ENCODE results near the gene EFEMP1. TPM values are rescaled to one million over a fixed set of nuclear protein-coding genes. Genes with fewer than 3 reads are reported as not detected.

The EFEMP1 gene
- total RNA-seq, 1 experiment from 2014 or later, result 0.34 TPM

DNA sequence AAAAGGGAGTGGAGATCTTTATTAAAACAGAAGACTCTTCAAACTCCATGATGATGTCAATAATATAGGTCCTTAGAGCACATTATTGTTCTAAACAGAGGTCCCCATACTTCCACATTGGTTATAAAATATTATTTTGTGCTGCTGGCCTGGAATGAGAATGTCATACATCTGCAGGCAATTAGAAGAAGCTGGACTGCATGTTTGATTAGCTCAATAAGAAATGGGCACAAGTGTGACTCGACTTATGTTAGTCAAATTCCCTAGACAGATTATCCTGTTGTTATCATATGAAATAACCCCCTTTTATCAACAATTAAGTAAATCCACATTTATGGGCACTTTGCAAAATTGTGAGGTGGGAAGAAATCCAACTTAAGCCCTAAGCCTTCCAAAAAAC lies 8.8 kb downstream of the EFEMP1 start:
- Histone ChIP-seq H3K4me2 (ENCODE audit: low read length) (no peak overlapping the region), H4K20me1 (ENCODE audit: insufficient read depth) (no peaks in the 10 kb centered on the region), H3K9me3 (ENCODE audit: control insufficient read depth in 1 of 2, insufficient read depth in 1 of 2, low read depth in 1 of 2, low read length in 2 of 2) (no peaks in the 10 kb centered on the region), H3K27ac (ENCODE audit: low read depth, low read length) (no peak overlapping the region), H2AFZ (ENCODE audit: low read depth, low read length, poor library complexity, severe bottlenecking) (no peak overlapping the region), H3K9me2 (ENCODE audit: insufficient read depth) (no peaks in the 10 kb centered on the region), H3K27me3 (ENCODE audit: insufficient read depth, low read length) (no peaks in the 10 kb centered on the region), H3K4me3 (replicated peaks in 1 of 2; ENCODE audit: low read depth in 1 of 2, low read length in 2 of 2) (no peak overlapping the region), H3K36me3 (ENCODE audit: control insufficient read depth in 1 of 2, insufficient read depth in 2 of 2, low read length in 2 of 2) (no peaks in the 10 kb centered on the region), H3K4me1 (ENCODE audit: control insufficient read depth in 1 of 2, insufficient read depth in 2 of 2, low read length in 2 of 2) (no peaks in the 10 kb centered on the region), H3K9ac (ENCODE audit: low read length) (no peak overlapping the region), H3K79me2 (ENCODE audit: insufficient read depth, low read length) (no peaks in the 10 kb centered on the region)
- ChIA-PET POLR2A (no interaction called here), CTCF (no interaction called here), RAD21 (ENCODE audit: low non-redundant PET in 1 of 2, low total read pairs in 2 of 2, uncharacterized antibody in 2 of 2, unreplicated experiment in 2 of 2) (no interaction called here)
- TF ChIP-seq, protein P1, sequence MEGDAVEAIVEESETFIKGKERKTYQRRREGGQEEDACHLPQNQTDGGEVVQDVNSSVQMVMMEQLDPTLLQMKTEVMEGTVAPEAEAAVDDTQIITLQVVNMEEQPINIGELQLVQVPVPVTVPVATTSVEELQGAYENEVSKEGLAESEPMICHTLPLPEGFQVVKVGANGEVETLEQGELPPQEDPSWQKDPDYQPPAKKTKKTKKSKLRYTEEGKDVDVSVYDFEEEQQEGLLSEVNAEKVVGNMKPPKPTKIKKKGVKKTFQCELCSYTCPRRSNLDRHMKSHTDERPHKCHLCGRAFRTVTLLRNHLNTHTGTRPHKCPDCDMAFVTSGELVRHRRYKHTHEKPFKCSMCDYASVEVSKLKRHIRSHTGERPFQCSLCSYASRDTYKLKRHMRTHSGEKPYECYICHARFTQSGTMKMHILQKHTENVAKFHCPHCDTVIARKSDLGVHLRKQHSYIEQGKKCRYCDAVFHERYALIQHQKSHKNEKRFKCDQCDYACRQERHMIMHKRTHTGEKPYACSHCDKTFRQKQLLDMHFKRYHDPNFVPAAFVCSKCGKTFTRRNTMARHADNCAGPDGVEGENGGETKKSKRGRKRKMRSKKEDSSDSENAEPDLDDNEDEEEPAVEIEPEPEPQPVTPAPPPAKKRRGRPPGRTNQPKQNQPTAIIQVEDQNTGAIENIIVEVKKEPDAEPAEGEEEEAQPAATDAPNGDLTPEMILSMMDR (IDR thresholded peaks at IDR 0.05 in 2 of 3, conservative IDR thresholded peaks at IDR 0.05 in 1 of 3; ENCODE audit: borderline replicate concordance in 1 of 3, insufficient read depth in 1 of 3, low read depth in 2 of 3, low read length in 2 of 3), result no peak
- TF ChIP-seq SP1 (IDR thresholded peaks at IDR 0.05; ENCODE audit: low read depth) (no peak), ELF1 (IDR thresholded peaks at IDR 0.05; ENCODE audit: borderline replicate concordance, low read depth) (no peak), YY1 (IDR thresholded peaks at IDR 0.05; ENCODE audit: extremely low read depth, insufficient replicate concordance, low read depth, low read length) (no peak), SIN3A (IDR thresholded peaks at IDR 0.05; ENCODE audit: low read depth) (no peak)
- no peak for DNase-seq (ENCODE audit: low read depth, low spot score)
- no TSS peak for BruUV-seq (replicated peaks)
- no peak for ATAC-seq
- intact Hi-C loops (cut with micrococcal nuclease), result no loop called here

DNA sequence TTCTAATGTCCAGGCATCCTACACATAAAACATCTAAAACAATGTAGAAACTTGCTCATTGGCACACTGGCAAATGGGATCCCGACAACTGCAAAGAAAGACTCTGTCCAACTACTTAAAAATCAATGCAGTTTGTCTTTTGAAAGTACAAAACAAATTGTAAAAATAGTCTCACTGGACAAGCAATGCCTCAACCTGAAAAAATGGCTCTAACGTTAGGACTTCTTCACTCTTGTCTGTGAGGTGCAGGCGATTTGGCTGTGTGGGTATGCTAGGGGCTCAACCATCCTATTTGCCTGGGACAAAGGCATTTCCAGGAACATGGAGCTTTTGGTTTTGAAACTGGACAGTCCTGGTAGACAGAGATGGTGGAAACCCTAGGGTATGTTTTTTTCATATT lies 10.7 kb downstream of the EFEMP1 start:
- intact Hi-C loops (cut with micrococcal nuclease), result no loop called here
- Histone ChIP-seq H3K4me2 (ENCODE audit: low read length) (no peak overlapping the region), H3K9me3 (ENCODE audit: control insufficient read depth in 1 of 2, insufficient read depth in 1 of 2, low read depth in 1 of 2, low read length in 2 of 2) (no peaks in the 10 kb centered on the region), H3K4me3 (replicated peaks in 1 of 2; ENCODE audit: low read depth in 1 of 2, low read length in 2 of 2) (no peak overlapping the region), H3K9me2 (ENCODE audit: insufficient read depth) (no peaks in the 10 kb centered on the region), H3K4me1 (ENCODE audit: control insufficient read depth in 1 of 2, insufficient read depth in 2 of 2, low read length in 2 of 2) (no peaks in the 10 kb centered on the region), H3K36me3 (ENCODE audit: control insufficient read depth in 1 of 2, insufficient read depth in 2 of 2, low read length in 2 of 2) (no peaks in the 10 kb centered on the region), H3K27ac (ENCODE audit: low read depth, low read length) (no peak overlapping the region), H3K9ac (ENCODE audit: low read length) (no peak overlapping the region), H3K27me3 (ENCODE audit: insufficient read depth, low read length) (no peaks in the 10 kb centered on the region), H2AFZ (ENCODE audit: low read depth, low read length, poor library complexity, severe bottlenecking) (no peak overlapping the region), H4K20me1 (ENCODE audit: insufficient read depth) (no peaks in the 10 kb centered on the region), H3K79me2 (ENCODE audit: insufficient read depth, low read length) (no peaks in the 10 kb centered on the region)
- no peak for DNase-seq (ENCODE audit: low read depth, low spot score)
- no peak for TF ChIP-seq RAD21 (IDR thresholded peaks at IDR 0.05; ENCODE audit: low read depth)
- TF ChIP-seq EGR1 (IDR thresholded peaks at IDR 0.05; ENCODE audit: low read depth), result no peak
- no peak for TF ChIP-seq JUND (IDR thresholded peaks at IDR 0.05)
- no peak for TF ChIP-seq CBX3 (IDR thresholded peaks at IDR 0.05; ENCODE audit: low read depth)
- no peak for TF ChIP-seq CEBPB (IDR thresholded peaks at IDR 0.05; ENCODE audit: low read depth)
- TF ChIP-seq, protein P2, sequence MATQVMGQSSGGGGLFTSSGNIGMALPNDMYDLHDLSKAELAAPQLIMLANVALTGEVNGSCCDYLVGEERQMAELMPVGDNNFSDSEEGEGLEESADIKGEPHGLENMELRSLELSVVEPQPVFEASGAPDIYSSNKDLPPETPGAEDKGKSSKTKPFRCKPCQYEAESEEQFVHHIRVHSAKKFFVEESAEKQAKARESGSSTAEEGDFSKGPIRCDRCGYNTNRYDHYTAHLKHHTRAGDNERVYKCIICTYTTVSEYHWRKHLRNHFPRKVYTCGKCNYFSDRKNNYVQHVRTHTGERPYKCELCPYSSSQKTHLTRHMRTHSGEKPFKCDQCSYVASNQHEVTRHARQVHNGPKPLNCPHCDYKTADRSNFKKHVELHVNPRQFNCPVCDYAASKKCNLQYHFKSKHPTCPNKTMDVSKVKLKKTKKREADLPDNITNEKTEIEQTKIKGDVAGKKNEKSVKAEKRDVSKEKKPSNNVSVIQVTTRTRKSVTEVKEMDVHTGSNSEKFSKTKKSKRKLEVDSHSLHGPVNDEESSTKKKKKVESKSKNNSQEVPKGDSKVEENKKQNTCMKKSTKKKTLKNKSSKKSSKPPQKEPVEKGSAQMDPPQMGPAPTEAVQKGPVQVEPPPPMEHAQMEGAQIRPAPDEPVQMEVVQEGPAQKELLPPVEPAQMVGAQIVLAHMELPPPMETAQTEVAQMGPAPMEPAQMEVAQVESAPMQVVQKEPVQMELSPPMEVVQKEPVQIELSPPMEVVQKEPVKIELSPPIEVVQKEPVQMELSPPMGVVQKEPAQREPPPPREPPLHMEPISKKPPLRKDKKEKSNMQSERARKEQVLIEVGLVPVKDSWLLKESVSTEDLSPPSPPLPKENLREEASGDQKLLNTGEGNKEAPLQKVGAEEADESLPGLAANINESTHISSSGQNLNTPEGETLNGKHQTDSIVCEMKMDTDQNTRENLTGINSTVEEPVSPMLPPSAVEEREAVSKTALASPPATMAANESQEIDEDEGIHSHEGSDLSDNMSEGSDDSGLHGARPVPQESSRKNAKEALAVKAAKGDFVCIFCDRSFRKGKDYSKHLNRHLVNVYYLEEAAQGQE (IDR thresholded peaks at IDR 0.05; ENCODE audit: low read depth), result no peak
- TF ChIP-seq SP1 (IDR thresholded peaks at IDR 0.05; ENCODE audit: low read depth), result no peak
- TF ChIP-seq, protein P3, sequence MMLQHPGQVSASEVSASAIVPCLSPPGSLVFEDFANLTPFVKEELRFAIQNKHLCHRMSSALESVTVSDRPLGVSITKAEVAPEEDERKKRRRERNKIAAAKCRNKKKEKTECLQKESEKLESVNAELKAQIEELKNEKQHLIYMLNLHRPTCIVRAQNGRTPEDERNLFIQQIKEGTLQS (IDR thresholded peaks at IDR 0.05), result no peak
- no peak for TF ChIP-seq FOSL1 (IDR thresholded peaks at IDR 0.05; ENCODE audit: low read depth)
- no peak for TF ChIP-seq ZNF274 (IDR thresholded peaks at IDR 0.05; ENCODE audit: low read depth, low read length)
- ChIA-PET RAD21 (ENCODE audit: low non-redundant PET in 1 of 2, low total read pairs in 2 of 2, uncharacterized antibody in 2 of 2, unreplicated experiment in 2 of 2) (no interaction called here), CTCF (no interaction called here), POLR2A (no interaction called here)
- no TSS peak for BruUV-seq (replicated peaks)
- ATAC-seq, result no peak
